Adrenal gland (tissue), 12 donors: Measurements from ENCODE around the gene CHD9. TPM values are rescaled to one million over a fixed set of nuclear protein-coding genes. Genes with fewer than 3 reads are reported as not detected.
A peak's percentile ranks its signal among the peaks of the same experiment; 100 is the strongest.

Experiments used
- DNase-seq, 7 donors: peaks; one replicate each; pipeline ENCODE4 v3.0.0-alpha.2; 2019 to 2020
- H3K27ac ChIP-seq, 5 donors: fragments of 200-600 bp; sonication (generic) in 4 of 5; 1 replicate in 3 of 5; 2 replicates in 2 of 5; pipeline versions ENCODE4 v1.5.1 to v1.8.0; 2016 to 2020; ENCODE audit warnings: mild to moderate bottlenecking in 1 of 5
- H3K27me3 ChIP-seq: fragments of 200-600 bp; 2 replicates; pipeline ENCODE4 v1.8.0; 2021
- H3K36me3 ChIP-seq, 2 donors: fragments of 200-600 bp; replicated peaks in 1 of 2; 1 replicate in 1 of 2; 2 replicates in 1 of 2; pipeline versions ENCODE4 v1.5.1 to v1.8.0; 2018 to 2022
- H3K4me1 ChIP-seq, 2 donors: fragments of 200-600 bp; replicated peaks in 1 of 2; 1 replicate in 1 of 2; 2 replicates in 1 of 2; pipeline versions ENCODE4 v1.5.1 to v1.8.0; 2018 to 2021
- H3K4me3 ChIP-seq, 4 donors: fragments of 200-600 bp; sonication (generic) in 3 of 4; one replicate each; pipeline ENCODE4 v1.5.1; 2016 to 2018
- H3K9me3 ChIP-seq, 3 donors: fragments of 200-600 bp; sonication (generic) in 1 of 3; replicated peaks in 1 of 3; 1 replicate in 2 of 3; 2 replicates in 1 of 3; pipeline versions ENCODE4 v1.5.1 to v1.8.0; 2016 to 2021
- CTCF ChIP-seq, 6 experiments: fragments of 450-650 bp in 4 of 6; fragments of 200-600 bp in 2 of 6; sonication (generic) in 1 of 6; IDR thresholded peaks; 1 replicate in 5 of 6; 2 replicates in 1 of 6; pipeline versions ENCODE4 v1.5.1 to v1.8.0; 2016 to 2021; ENCODE audit warnings: antibody characterized with exemption in 6 of 6, mild to moderate bottlenecking in 2 of 6, moderate library complexity in 1 of 6
- POLR2A ChIP-seq, 2 donors: fragments of 450-650 bp; IDR thresholded peaks; one replicate each; pipeline ENCODE4 v1.6.1; 2017; ENCODE audit warnings: antibody characterized with exemption in 2 of 2, mild to moderate bottlenecking in 2 of 2, moderate library complexity in 1 of 2
- WGBS, 4 donors: extraction: QIAGEN DNeasy Blood & Tissue Kit in 2 of 4; methylation state at CpG; one replicate each; pipeline versions ENCODE4 v1.1.5 to v1.1.7; 2013 to 2017; 5-methylcytosine and 5-hydroxymethylcytosine counted together
- intact Hi-C, 2 donors: fragments of 100-400 bp; cut with DNase I; formaldehyde crosslinking; loops; one replicate each; pipeline versions ENCODE4 v1.14.1 to v1.15.0; 2022 to 2023
- polyA plus RNA-seq, 3 donors: library from polyadenylated mRNA; stranded (reverse); fragments of 200-250 nt in 2 of 3; fragments of 350-450 nt in 1 of 3; fragmentation: Illumina TruSeq in 1 of 3; extraction: RNeasy Lipid Tissue Mini Kit (QIAGEN cat#74804) in 1 of 3; gene quantifications; one replicate each; pipeline ENCODE4 v1.2.3, GENCODE V29; 2013 to 2014
- total RNA-seq, 9 donors: library from RNA; depleted of rRNA in 4 of 9; stranded (reverse); fragments of >200 nt in 4 of 9; fragments of 120-200 nt in 1 of 9; fragmentation: NEBNext Ultra II Directional in 1 of 9; extraction: Animal tissue kit (Norgen Biotek cat#: 25700) in 1 of 9; gene quantifications; one replicate each; pipeline versions ENCODE4 v1.1.0 to v1.2.4, GENCODE V29; 2013 to 2023
- donor health status: healthy with polysubstance abuse.
- donor health status: Bipolar disorder and iron deficiency.
- donor health status: DM: yes; HTN: yes; CAD: no.
- donor health status: DM: no; HTN: no; CAD: no.
- donor health status: DM: no; HTN: no; CAD: no.
- donor health status: DM: yes; HTN: yes; CAD: no.

The CHD9 gene
- total and polyA plus RNA-seq, 12 donors, result 10.0 to 95.9 (median 54.7) TPM

- intact Hi-C loops, result no loop called here
- H3K4me1 ChIP-seq, result peaks cover 64 to 85% of the 10 kb centered on the region in 2 donors
- no peaks in the 10 kb centered on the region for H3K9me3 ChIP-seq
- WGBS, 4 donors, result 0 to 9% (median 6%) methylated on average over 4 of the region's 4 CpGs
- no peaks in the 10 kb centered on the region for H3K27me3 ChIP-seq
- peak in 1 of 2 donors; percentile 29 for TF ChIP-seq POLR2A (IDR thresholded peaks at IDR 0.05)
- TF ChIP-seq CTCF (IDR thresholded peaks at IDR 0.05), result peak in 1 of 6 experiments; percentile 17
- DNase-seq, result peak in 6 of 7 donors; percentile 52 to 70 (median 58)
- no peaks in the 10 kb centered on the region for H3K36me3 ChIP-seq
- no peak overlapping the region for H3K4me3 ChIP-seq
- H3K27ac ChIP-seq, result peak overlapping the region; percentile 71 to 96 (median 87)
These were observed 30.6 kb downstream of the CHD9 start for GRCh38 chr16:53085369-53085843.

GRCh38 chr16:53085931-53086421 is 31.2 kb downstream of the CHD9 start:
- Histone ChIP-seq H3K4me1 (peaks cover 64 to 82% of the 10 kb centered on the region in 2 donors), H3K36me3 (no peaks in the 10 kb centered on the region), H3K27ac (peak overlapping the region; percentile 71 to 96 (median 87)), H3K27me3 (no peaks in the 10 kb centered on the region), H3K9me3 (no peaks in the 10 kb centered on the region), H3K4me3 (no peak overlapping the region)
- WGBS, 4 donors, result 33 to 59% (median 51%) methylated on average over 5 to 6 of the region's 6 CpGs
- intact Hi-C loops, result no loop called here
- peak in 1 of 7 donors; percentile 45 for DNase-seq
- TF ChIP-seq CTCF (IDR thresholded peaks at IDR 0.05) (no peak), POLR2A (IDR thresholded peaks at IDR 0.05) (no peak)

GRCh38 chr16:53087101-53087500 is 32.3 kb downstream of the CHD9 start:
- WGBS, 4 donors, result 9 to 35% (median 30%) methylated on average over 3 of the region's 3 CpGs
- no peak for TF ChIP-seq POLR2A (IDR thresholded peaks at IDR 0.05)
- TF ChIP-seq CTCF (IDR thresholded peaks at IDR 0.05), result no peak
- intact Hi-C loops, result no loop called here
- no peaks in the 10 kb centered on the region for H3K27me3 ChIP-seq
- peaks cover 71 to 84% of the 10 kb centered on the region in 2 donors for H3K4me1 ChIP-seq
- no peaks in the 10 kb centered on the region for H3K36me3 ChIP-seq
- no peak overlapping the region for H3K4me3 ChIP-seq
- H3K27ac ChIP-seq, result peak overlapping the region in 3 of 5 donors; percentile 26 to 90 (median 56)
- H3K9me3 ChIP-seq, result no peaks in the 10 kb centered on the region
- DNase-seq, result peak in 1 of 7 donors; percentile 26

GRCh38 chr16:53089434-53090285 is 34.9 kb downstream of the CHD9 start:
- no peaks in the 10 kb centered on the region for H3K27me3 ChIP-seq
- no peaks in the 10 kb centered on the region for H3K36me3 ChIP-seq
- 24 to 33% (median 32%) methylated on average over 4 of the region's 4 CpGs for WGBS, 4 donors
- TF ChIP-seq POLR2A (IDR thresholded peaks at IDR 0.05) (no peak), CTCF (IDR thresholded peaks at IDR 0.05) (no peak)
- DNase-seq, result no peak
- H3K9me3 ChIP-seq, result no peaks in the 10 kb centered on the region
- H3K4me3 ChIP-seq, result no peak overlapping the region
- H3K4me1 ChIP-seq, result peaks cover 81 to 83% of the 10 kb centered on the region in 2 donors
- intact Hi-C loops, result loop anchor here in 1 of 2 donors (5.0 kb wide), 1 partner anchor 32 kb away; no protein-coding TSS in a partner anchor
- peak overlapping the region in 3 of 5 donors; percentile 75 to 92 (median 84) for H3K27ac ChIP-seq
